ENCODE results near the gene FBXO28.

The FBXO28 gene

GRCh38 chr1:224160171-224160682 lies 46.3 kb downstream of the FBXO28 start:
- DNase-seq: no peak

- no peak for DNase-seq
Measured at GRCh38 chr1:224162768-224163167, 48.9 kb downstream of the FBXO28 start.

- DNase-seq: no peak
Measured at GRCh38 chr1:224163311-224163710, 49.4 kb downstream of the FBXO28 start.

- peak; percentile 66 for DNase-seq
Measured at GRCh38 chr1:224168859-224169380, 55.0 kb downstream of the FBXO28 start.

GRCh38 chr1:224169718-224170270 lies 55.9 kb downstream of the FBXO28 start:
- DNase-seq: no peak

GRCh38 chr1:224170343-224170742 lies 56.4 kb downstream of the FBXO28 start:
- no peak for DNase-seq

- no peak for DNase-seq
Measured at GRCh38 chr1:224170748-224171478, 57.0 kb downstream of the FBXO28 start.

GRCh38 chr1:224172229-224172628 lies 58.3 kb downstream of the FBXO28 start:
- no peak for DNase-seq

GRCh38 chr1:224173523-224173922 lies 59.6 kb downstream of the FBXO28 start:
- no peak for DNase-seq

- DNase-seq: peak; percentile 48
Measured at GRCh38 chr1:224175617-224176016, 61.7 kb downstream of the FBXO28 start.

- no peak for DNase-seq
Measured at GRCh38 chr1:224177356-224177999, 63.6 kb downstream of the FBXO28 start.

GRCh38 chr1:224178894-224179293 lies 65.0 kb downstream of the FBXO28 start:
- DNase-seq: no peak

GRCh38 chr1:224180783-224181452 lies 67.0 kb downstream of the FBXO28 start:
- DNase-seq: no peak

GRCh38 chr1:224181453-224181810 lies 67.5 kb downstream of the FBXO28 start:
- DNase-seq: no peak

GRCh38 chr1:224182057-224182865 lies 68.3 kb downstream of the FBXO28 start:
- no peak for DNase-seq

GRCh38 chr1:224182866-224183590 lies 69.1 kb downstream of the FBXO28 start, which contains the start of gene DEGS1:
TSS of gene DEGS1 (plus strand) at chr1:224183240. CDS start at chr1:224183337, 97 bp downstream.
- peak; percentile 89 for DNase-seq

- peak; percentile 73 for DNase-seq
Measured at GRCh38 chr1:224183591-224184312, 69.8 kb downstream of the FBXO28 start.

- no peak for DNase-seq
Measured at GRCh38 chr1:224185208-224185607, 71.3 kb downstream of the FBXO28 start.

- DNase-seq: no peak
Measured at GRCh38 chr1:224188286-224188685, 74.4 kb downstream of the FBXO28 start.

GRCh38 chr1:224189561-224189960 lies 75.7 kb downstream of the FBXO28 start:
- DNase-seq: no peak

Measured in femur (tissue), 1 donor.